Pons (tissue), 1 donor: ENCODE data around the gene ZSCAN20.

ENCODE experiments used
- DNase-seq: peaks from one replicate; pipeline ENCODE4 v3.0.0-alpha.2; 2016; ENCODE audit warnings: low spot score

The ZSCAN20 gene

GRCh38 chr1:33472269-33472980 is at the start of gene ZSCAN20:
Gene ZSCAN20 (plus strand): TSS chr1:33472645. CDS start chr1:33479289, 6,644 bp downstream.
- DNase-seq = peak; percentile 98

GRCh38 chr1:33424205-33424604 is 48.2 kb upstream of the ZSCAN20 start:
- no peak for DNase-seq

GRCh38 chr1:33424610-33425009 is 47.8 kb upstream of the ZSCAN20 start:
- no peak for DNase-seq

GRCh38 chr1:33425900-33426299 is 46.5 kb upstream of the ZSCAN20 start:
- no peak for DNase-seq

GRCh38 chr1:33426916-33427315 is 45.5 kb upstream of the ZSCAN20 start:
- DNase-seq = no peak

- DNase-seq = no peak
Measured at GRCh38 chr1:33428661-33429060, 43.8 kb upstream of the ZSCAN20 start.

GRCh38 chr1:33429332-33429731 is 43.1 kb upstream of the ZSCAN20 start:
- DNase-seq = peak; percentile 31

GRCh38 chr1:33429856-33430691 is 42.4 kb upstream of the ZSCAN20 start:
- DNase-seq = peak; percentile 28

- peak; percentile 98 for DNase-seq
Measured at GRCh38 chr1:33430692-33431593, 41.5 kb upstream of the ZSCAN20 start, which contains the start of gene PHC2. Gene PHC2 (minus strand): TSS chr1:33431095. CDS start chr1:33375539, 55,556 bp downstream.

- DNase-seq = peak; percentile 63
Measured at GRCh38 chr1:33433509-33434362, 38.7 kb upstream of the ZSCAN20 start.

- no peak for DNase-seq
Measured at GRCh38 chr1:33434363-33434750, 38.1 kb upstream of the ZSCAN20 start.

GRCh38 chr1:33435096-33435820 is 37.2 kb upstream of the ZSCAN20 start:
- DNase-seq = no peak

- DNase-seq = peak; percentile 74
Measured at GRCh38 chr1:33436557-33437285, 35.7 kb upstream of the ZSCAN20 start.

- DNase-seq = no peak
Measured at GRCh38 chr1:33438364-33439160, 33.9 kb upstream of the ZSCAN20 start.

GRCh38 chr1:33439662-33440061 is 32.8 kb upstream of the ZSCAN20 start:
- no peak for DNase-seq

GRCh38 chr1:33441088-33441745 is 31.2 kb upstream of the ZSCAN20 start:
- DNase-seq = no peak

GRCh38 chr1:33442141-33442540 is 30.3 kb upstream of the ZSCAN20 start:
- no peak for DNase-seq

GRCh38 chr1:33443080-33443704 is 29.3 kb upstream of the ZSCAN20 start:
- DNase-seq = no peak
